Inflammatory macrophage treated with lipopolysaccharide for 1 hour (primary cell): ENCODE measurements around the gene A3GALT2.

Experiments
- DNase-seq, 2 donors: peaks; one replicate each; pipeline ENCODE4 v3.0.0-alpha.2; 2020 to 2022

A3GALT2 gene

DNA sequence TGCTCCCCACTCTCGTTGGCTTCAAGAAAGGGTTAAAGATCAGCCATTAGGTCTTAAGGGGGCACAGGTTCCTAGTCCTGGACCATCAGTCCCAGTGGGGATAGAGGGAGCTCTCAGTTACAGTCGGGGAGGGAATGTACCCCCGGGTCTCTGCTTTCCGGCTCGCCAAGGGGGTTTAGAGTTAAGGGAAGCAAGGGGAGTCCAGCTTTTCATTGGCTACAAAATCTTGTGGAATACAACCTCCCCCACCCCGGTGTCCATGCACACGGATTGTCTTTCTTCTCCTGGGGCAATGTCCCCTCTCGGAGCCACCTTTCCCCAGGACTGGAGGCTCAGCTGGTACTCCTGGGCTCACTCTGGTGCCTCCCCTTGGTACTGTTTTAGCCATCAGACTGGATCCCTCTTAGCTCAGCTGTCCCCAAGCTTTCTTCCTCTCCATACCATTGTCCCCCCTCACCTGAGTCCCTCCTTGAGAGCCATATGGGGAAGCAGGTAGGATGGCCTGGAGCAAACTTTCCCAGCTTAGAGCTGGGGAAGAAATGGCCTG lies at the start of gene A3GALT2:
A3GALT2 (minus strand) TSS at position 480 of the 547 bp plus-strand sequence; CDS start at position 480, 0 bp downstream.
- DNase-seq, result no peak

DNA sequence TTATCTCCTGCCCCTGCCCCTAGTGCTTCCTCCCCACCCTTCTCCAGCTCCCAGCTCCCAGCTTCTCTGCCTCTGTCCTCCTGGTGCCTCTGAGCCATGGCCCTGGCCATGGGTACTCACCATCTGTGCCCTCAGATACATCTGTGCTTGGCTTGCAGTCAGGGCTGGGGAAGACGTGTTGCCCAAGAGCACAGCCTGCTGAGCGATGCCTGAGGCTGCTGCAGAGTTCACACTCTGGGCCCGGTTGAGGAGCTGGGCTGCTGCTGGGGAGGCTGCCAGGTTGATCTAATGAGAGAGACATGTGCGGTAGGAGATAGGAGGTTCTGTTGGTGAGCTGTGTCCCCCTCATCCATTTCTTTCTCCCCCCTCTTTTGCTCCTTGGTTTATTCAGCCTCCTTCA lies 49.4 kb upstream of the A3GALT2 start:
- no peak for DNase-seq

DNA sequence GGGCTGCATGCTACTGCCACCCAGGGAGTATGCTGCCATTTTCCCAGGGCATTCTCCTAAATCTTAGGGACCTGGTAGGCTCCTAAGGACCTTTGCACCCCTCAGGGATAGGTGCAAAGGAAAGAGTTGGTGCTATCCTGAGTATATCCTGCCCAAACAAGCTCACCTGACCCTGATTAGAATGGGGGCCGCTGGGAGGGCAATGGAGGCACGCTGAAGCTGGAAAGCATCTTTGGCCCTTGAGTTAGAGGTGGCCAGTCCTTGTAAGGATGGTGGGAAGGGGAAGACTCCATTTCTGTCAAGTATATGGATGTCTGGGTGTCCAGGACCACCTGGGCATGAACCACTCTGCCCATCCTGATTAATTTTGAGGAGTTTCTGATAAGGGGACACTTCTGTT lies 48.9 kb upstream of the A3GALT2 start:
- DNase-seq, result no peak

DNA sequence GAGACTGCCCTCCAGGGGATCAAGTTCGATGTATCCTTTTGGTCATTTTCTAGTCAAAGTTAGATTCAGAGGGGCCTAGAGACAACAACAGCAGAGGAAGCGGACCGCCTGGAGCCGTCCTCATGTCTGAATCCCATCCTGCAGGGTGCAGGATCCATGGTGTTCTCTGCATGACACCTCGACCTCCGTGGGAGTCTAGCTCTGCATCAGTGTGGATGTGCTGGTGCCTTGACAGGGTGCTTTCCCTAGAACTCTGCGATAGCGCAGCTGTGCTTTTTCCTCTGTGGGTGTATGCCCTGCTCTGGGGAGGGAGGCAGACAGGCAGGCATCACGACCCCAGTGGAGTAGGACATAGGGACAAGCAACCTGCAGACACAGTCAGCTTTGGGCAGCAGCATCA lies 48.2 kb upstream of the A3GALT2 start:
- DNase-seq, result no peak

DNA sequence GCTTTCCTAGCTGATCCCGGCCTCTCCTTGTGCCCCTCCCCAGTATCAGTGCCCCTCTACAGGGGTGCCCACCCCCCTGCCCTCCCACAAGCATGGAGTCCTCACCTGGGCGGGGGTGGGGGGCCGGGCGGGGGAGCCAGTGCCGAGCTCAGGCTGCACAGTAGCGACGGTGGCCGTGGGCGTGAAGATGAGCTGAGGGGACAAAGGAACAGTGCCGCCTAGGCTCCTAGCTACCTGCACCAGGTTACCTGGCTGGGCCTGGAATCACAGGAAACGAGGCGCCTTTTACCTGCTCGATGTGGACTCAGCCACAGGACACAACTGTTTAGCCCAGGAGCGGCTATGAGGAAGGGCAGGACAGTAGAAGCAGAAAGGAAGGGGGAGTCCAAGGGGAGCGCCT lies 47.5 kb upstream of the A3GALT2 start:
- no peak for DNase-seq

DNA sequence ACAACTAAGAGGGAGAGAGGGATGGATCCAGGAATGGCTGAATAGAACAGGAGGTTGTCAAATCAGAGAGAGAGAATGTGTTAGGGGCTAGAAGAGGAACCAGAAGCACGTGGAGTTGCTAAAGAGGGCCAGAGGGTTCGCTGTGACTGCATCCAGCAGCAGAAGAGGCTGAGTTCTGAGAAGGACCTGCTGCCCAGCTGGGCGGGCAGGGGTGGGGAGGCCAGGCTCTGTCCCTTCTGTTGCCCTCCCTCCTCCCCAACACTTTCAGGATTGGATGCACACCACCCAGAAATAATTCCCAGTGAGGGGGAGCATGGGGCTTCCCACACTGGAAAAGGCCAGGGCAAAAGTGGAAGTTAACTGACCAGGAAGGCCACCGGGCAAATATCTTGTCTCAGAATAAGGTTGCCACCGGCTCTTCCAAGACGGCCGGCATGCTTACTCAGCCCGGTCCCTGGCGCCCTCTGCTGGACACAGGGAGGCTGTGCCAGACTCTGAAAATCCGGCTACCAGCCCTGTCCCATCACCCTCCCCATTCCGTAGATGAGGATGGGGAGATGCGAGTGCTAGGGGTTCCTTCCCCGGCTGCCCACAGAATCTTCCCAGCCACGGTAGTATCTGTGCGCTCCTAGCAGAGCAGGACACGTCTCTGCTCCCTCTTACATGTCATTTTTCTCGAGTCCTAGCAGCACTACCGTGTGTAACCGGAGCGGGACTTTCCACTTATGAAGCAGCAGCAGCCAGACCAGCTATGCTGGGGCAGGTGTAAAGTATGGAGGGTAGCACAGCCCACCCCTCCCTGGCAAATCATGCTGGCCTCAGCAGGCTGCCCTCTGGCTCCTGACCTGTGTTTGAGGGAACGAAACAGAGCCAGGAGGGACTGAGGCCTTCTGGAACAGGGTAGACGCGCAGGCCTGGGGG lies 46.8 kb upstream of the A3GALT2 start:
- peak; percentile 79 to 94 for DNase-seq

DNA sequence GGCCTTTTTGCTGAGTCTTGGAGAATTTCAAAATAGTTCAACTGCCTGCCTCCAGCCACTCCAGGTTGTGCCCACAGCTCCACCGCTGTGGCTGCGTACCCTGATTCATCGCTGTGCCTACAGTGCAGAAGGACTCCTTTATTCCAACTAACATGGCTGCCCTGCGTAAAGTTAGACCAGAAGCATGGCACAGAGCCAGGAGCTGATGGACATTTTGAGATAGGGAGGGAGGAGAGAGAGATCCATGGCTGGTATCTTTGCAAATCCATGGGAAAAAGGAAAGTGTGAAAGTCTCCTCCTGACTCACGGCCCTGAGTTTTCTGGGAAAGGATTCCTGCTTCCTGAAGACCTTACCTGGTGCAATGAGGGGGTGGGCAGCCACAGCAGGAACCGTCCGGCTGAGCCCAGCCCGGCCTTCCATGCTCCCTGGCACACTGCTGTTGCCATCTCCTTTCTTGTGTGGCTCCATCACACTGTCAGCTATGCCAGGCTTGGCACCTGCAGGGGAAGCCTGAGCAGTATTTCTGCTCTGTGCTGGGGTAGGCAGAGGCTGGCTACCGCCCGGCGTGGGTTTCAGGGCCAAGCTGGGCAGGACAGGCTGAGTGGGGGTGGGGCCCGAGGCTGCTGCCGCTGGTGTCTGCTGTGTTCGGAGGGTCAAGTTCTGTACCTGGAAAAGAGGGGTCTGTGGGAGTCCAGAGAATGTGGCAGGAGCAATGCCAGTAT lies 46.0 kb upstream of the A3GALT2 start:
- DNase-seq, result no peak

DNA sequence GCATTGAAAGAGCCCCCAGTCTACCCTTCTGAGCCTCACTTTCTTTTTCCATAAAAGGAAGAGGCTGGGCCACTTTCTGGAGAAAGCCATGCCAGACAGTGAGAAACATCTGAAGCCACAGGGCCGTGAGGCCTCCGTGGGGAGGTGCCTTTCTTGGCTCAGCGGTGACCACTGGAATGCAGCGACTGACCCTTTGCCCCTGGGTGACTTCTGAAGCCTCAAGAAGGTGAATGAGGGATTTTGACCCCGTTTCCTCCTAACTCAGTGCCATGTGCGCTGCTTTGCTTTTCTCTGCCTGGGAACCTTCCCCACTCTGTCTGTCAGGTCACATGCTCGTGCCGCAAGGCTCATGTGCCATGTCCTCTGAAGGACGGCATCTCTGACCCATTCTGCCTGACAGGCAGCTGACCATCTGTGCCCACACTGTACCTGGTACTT lies 44.7 kb upstream of the A3GALT2 start:
- DNase-seq, result no peak

DNA sequence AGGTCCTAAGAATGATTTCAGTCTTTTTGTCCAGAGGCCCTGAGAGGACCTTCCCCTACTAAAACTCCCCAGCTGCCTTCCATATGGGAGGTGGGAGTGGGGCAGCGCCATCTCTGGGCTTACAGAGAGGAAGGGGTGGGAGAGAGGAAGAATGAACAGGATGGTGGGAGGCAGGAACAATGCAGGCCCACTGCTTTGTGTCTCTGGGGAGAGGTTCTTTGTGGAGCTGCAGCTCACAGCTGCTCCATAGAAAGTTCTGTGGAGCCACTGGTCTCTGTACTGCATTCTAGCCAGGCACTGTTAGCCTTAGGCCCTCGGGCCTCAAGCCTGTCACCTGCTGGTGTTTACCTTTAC lies 43.6 kb upstream of the A3GALT2 start:
- DNase-seq, result no peak

DNA sequence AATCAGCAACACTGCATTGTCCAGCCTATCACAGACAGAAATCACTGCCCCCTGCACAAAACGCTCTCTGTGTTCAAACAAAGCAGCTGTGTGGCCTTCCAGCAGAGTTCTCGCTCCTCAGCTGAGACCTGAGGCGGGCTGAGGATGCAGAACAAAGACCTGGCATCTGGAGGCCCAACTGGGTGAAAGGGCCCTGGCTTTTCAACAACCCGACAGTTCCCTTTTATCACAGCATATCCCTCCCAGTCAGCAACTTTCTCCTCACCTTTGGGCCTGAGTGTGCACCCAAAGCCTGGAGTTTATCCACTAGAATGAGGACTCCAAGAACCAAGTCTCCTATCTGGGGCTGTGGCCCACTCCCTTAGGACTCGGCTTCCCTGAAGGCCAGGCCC lies 42.6 kb upstream of the A3GALT2 start:
- DNase-seq, result no peak

DNA sequence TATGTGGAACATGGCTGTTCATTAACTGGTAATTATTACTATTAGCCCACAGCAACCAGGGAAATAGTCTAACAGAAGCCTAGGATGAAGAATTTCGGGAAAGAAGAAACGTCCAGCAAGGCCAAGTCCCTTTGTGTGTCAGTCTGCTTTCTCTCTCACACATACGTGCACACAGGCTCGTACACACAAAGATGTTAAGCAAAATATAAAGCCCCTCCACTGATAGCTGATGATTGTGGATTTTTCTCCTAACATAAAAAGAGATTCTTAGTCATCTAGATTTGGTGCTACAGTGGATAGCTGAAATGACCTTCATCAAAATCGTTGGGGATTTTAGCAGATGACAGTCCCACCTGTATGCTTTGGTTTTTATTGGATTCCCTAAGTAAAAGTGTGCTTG lies 42.1 kb upstream of the A3GALT2 start:
- no peak for DNase-seq

DNA sequence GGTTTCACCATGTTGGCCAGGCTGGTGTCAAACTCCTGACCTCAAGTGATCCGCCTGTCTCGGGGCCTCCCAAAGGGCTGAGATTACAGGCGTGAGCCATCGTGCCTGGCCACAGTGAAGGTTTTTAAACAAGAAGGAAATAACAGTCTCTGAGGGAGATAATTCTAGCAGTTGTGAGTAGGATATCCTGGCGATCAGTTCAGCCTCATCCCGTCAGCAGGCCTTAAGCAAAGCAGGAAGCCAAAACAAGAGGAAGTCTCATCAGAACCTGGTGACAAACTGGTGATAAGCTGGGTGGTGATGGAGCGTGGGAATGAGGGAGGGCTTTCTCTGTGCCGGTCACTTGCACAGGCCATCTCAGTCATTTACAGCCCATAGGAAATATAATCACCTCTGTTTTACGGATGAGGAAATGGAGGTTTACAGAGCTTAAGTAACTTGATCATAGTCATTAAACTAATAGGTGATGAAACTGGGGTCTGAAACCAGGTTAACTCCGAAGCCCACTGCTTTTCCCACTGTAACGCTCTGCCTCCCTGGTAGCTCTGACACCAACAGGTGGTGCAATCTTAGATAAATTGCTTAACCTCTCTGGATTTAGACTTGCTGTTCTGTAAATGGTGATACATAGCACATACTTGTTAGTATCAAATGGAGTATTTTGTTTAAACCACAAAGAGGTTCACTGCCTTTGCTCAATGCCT lies 40.8 kb upstream of the A3GALT2 start:
- peak; percentile 51 to 89 for DNase-seq

DNA sequence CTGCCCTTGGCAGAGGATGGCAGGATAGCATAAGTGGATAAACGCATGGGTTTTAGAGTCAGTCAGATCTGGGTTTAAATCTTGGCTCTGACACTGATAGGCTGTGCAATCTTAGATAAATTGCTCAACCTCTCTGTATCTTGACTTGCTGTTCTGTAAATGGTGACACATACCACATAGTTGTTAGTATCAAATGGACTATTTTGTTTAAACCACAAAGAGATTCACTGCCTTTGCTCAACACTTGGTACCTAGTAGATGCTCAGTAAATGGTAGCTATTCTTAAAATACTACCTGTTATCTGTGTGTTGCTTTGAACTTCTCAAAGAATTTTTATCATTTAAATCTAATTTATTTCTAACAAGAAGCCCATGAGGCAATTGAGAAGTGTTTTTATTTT lies 39.5 kb upstream of the A3GALT2 start:
- no peak for DNase-seq

DNA sequence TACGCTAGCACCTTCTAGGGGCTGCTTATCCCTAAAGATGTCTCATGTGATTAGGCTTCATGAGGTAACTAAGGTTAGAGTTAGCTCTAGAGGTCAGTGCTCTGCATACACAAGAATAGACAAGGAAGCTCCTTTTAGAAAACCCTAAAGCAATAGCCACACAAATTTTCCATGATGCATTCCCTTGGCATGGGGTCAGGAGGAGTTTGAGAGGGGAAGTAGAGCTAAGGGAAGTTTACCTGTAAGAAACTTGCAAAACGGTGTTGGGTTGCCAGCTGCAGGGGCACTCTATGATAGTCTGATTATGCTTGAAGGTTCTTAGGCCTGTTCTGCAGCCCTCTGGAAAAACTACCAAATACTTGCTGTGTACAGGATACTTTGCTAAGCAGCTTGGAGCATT lies 39.0 kb upstream of the A3GALT2 start:
- no peak for DNase-seq

DNA sequence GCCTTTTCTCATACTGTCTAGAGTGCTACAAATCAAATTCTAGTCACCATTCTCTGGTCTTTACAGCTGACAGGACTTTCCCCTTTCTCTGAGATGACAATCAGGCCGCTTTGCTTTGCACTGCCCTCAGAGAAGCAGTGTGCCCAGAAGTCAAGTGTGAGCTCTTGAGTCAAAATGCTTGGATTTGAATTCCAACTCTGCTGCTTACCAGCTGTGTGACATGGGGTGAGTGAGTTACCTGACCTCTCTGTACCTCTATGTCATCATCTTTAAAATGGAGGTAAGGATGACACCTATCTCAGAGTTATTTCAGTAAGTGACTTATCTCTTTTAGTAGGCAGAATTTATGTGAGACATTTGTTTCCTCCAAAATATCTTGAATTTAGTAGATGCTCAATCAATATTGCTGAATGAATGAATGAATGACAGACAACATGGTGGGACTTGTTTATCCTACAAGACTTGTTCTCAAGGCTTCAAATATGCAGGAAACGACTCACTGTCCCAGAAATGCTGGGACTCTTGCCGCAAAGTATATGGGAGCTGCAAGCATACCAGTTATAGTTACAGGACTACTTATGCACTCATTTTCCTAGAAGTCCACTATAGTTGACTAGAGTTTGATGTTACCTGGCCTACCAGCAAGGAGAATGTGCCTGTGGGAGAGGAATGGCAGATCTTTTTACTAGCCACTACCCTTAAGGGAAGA lies 38.1 kb upstream of the A3GALT2 start:
- DNase-seq, result no peak

DNA sequence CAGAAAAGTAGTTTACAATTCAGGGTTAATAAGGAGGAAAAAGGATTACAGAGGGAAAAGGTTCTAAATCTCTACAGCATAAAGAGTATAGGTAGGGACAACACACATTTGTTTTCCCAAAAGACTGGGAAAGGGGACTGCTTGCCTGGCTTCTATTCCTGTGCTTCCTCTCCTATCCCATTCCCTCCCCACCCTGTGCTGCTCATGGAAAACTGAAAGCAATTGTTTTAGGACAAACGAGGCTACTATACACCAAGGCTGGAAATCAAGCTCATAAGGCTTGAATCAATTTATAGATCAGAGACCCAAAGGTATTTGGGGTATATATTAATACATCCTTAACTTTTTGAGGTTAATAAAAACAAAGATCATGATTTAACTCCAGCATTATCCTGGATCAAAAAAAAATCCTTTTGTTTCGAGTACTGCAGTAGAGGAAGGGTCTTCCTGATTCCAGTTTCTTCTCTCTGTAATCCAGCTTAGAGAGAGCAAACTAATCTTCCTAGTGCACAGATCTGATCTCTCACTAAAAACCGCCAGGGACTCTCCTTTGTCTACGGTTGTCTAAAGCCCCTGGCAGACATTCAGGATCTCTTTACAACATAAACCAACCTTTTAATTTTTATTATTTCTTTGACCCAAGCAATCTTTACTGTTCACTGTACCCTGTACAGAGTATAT lies 37.4 kb upstream of the A3GALT2 start:
- no peak for DNase-seq

DNA sequence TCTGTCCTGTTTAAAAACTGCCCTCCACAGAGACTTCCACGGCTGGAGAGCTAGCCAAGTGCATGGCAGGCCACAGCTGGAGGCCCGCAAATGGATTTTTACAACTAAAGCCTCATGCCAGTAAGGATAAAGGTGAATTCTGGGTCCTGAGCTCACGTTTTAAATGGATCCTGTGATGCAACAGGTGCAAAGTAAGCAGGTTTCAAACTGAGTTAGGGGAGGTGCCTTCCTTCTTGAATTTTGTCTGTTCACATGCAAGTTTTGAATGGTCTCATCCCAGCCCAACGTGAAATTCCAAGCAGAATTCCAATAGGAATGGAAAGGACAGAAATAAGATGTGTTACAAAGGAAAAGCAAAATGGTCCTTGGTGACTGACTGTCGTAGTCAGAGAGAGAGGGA lies 36.2 kb upstream of the A3GALT2 start:
- no peak for DNase-seq

DNA sequence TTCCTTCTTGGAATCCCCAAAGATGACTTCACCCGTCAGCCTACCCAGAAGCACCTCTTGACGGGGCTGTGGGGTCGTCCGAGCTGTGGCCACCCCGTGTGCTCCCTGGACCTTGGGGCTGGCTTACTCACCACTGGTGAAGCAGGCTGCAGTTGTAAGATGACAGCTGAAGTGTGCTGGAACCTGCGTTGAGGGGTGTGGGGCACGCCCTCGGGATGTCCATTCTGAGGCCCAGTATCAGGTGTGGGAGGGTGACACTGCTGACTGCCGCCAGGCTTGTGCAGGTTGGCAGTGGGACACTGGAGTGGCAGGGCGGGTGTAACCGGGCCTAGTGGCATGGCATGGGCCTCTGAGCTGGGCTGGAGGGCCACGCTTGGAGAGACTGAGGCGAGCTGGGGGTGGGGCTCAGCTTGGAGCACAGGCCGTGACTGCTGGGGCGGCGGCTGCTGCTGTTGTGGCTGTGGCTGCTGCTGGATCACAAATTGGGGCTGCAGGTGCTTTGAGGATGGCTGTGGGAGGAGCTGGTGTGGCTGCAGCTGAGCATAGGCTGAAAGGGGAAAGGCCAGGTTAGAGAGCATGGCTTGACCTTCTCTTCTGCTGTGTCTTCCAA lies 33.9 kb upstream of the A3GALT2 start:
- no peak for DNase-seq

DNA sequence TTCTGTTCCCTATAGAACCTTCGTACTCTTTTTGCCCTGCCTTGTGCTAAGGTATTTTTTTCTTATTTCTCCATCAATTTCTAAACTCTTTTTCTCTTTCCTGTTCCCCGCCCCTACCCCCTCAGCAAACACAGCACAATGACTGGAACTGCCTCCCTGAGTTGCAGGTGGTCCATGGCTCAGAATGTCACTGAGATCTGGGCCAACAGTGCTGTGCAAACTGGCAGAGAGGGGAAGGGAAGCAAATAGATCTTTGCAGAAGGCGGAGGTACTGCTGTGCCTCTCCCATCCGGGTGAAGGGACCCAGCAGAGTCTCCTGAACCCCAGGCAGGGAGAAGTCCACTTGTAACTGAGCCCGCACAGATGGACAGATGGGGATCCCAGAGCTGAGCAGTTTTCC lies 32.6 kb upstream of the A3GALT2 start:
- DNase-seq, result no peak

DNA sequence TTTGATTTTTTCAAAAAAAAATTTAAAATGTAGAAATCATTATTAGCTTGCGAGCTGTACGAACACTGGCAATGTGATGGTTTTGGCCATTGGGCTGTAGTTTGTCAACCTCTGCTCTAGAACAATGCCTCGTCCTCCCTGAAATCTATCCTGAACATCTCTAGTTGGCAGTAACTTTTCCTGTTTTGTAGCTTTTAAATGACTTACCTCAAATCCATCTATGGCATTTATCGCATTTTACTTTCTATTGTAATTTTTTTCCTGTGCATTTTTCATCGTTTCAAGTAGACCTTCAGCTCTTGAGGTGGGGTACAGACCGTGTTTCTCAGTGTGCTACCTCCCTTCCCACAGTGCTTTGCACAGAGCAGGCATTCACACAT lies 30.4 kb upstream of the A3GALT2 start:
- no peak for DNase-seq

DNA sequence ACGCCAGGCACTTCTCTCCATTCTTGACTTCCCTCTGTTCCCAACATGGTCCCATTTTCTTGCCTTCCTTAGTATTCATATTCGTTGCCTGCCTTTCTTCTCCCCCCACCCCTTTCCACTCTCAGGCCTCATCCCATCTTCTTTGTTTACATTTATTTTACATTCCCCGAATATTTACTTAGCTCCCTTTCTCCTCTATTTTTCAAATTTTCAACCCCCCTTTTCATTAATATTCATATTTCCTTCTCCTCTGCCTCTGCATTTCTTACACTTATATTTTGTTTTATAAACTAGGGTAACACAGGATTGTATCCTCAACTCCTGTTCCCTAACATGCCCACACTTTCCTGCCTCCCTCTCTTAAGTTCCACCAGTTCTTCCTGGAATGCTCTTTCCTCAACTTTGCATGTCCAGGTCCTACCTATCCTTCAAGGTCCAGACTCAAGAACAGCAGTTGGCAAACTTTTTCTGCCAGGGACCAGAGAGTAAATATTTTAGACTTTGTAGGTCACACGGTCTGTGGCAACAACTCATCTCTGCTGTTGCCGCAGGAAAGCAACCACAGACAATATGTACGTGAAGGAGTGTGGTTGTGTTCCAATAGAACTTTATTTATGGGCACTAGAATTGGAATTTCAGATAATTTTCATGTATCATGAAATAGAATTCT lies 29.8 kb upstream of the A3GALT2 start:
- DNase-seq, result no peak
